Activated T-helper 1 cell treated with anti-CD3 and anti-CD28 coated beads, Interleukin-12 subunit alpha, Interleukin-12 subunit beta, Interleukin-2, Interleukin-4 antibody, amounts not matched to agents 30 ng/mL and 10 ng/mL and 1 ng/mL, durations not matched to agents 14 hours and 24 hours and 36 hours (primary cell): Measurements from ENCODE around the gene CTIF. TPM values are rescaled to one million over a fixed set of nuclear protein-coding genes. Genes with fewer than 3 reads are reported as not detected.

Experiments
- DNase-seq: peaks from one replicate; pipeline ENCODE4 v3.0.0; 2021; ENCODE audit warnings: low spot score
- H3K27ac Mint-ChIP-seq: one replicate; pipeline ENCODE4 v1.8.0; 2021; ENCODE audit warnings: mild to moderate bottlenecking, mixed read lengths
- H3K27me3 Mint-ChIP-seq: one replicate; pipeline ENCODE4 v1.8.0; 2022; ENCODE audit warnings: mild to moderate bottlenecking, moderate library complexity, mixed read lengths; ENCODE audit not compliant: insufficient read depth
- H3K36me3 Mint-ChIP-seq: one replicate; pipeline ENCODE4 v1.8.0; 2021; ENCODE audit warnings: low read depth, mixed read lengths
- H3K4me1 Mint-ChIP-seq: one replicate; pipeline ENCODE4 v1.8.0; 2021; ENCODE audit warnings: low read depth, mixed read lengths
- H3K4me3 Mint-ChIP-seq: one replicate; pipeline ENCODE4 v1.8.0; 2021; ENCODE audit warnings: mild to moderate bottlenecking, moderate library complexity, mixed read lengths
- H3K9me3 Mint-ChIP-seq: one replicate; pipeline ENCODE4 v1.8.0; 2021; ENCODE audit warnings: mixed read lengths
- intact Hi-C: fragments of 100-400 bp; cut with micrococcal nuclease; formaldehyde crosslinking; loops from one replicate; pipeline ENCODE4 v1.15.1; 2024
- total RNA-seq: library from RNA; stranded (reverse); gene quantifications from 2 replicates; pipeline ENCODE4 v1.2.3, GENCODE V29; 2022

CTIF gene
- total RNA-seq, 1 donor from 2014 or later, result 7.2 TPM

GRCh38 chr18:48893608-48894600 is 355.1 kb downstream of the CTIF start:
- no peak for DNase-seq
- no peak overlapping the region for H3K27ac Mint-ChIP-seq

GRCh38 chr18:48894799-48895346 is 356.0 kb downstream of the CTIF start:
- H3K36me3 Mint-ChIP-seq, result peaks cover 4% of the 10 kb centered on the region
- no peak overlapping the region for H3K27ac Mint-ChIP-seq
- no peak for DNase-seq
- H3K9me3 Mint-ChIP-seq, result peaks cover 6% of the 10 kb centered on the region
- H3K27me3 Mint-ChIP-seq, result peaks cover 4% of the 10 kb centered on the region
- intact Hi-C loops, result no loop called here
- peaks cover 22% of the 10 kb centered on the region for H3K4me1 Mint-ChIP-seq
- H3K4me3 Mint-ChIP-seq, result no peak overlapping the region

More at GRCh38 chr18:48893608-48894600, 355.1 kb downstream of the CTIF start:
- H3K4me1 Mint-ChIP-seq, result peaks cover 15% of the 10 kb centered on the region
- no peaks in the 10 kb centered on the region for H3K9me3 Mint-ChIP-seq
- H3K27me3 Mint-ChIP-seq, result peaks cover 4% of the 10 kb centered on the region
- intact Hi-C loops, result no loop called here
- peaks cover 4% of the 10 kb centered on the region for H3K36me3 Mint-ChIP-seq
- no peak overlapping the region for H3K4me3 Mint-ChIP-seq

GRCh38 chr18:48896326-48896874 is 357.6 kb downstream of the CTIF start:
- Mint-ChIP-seq H3K4me3 (no peak overlapping the region), H3K36me3 (peaks cover 4% of the 10 kb centered on the region), H3K4me1 (peaks cover 30% of the 10 kb centered on the region), H3K27me3 (peaks cover 4% of the 10 kb centered on the region), H3K27ac (no peak overlapping the region), H3K9me3 (peaks cover 10% of the 10 kb centered on the region)
- intact Hi-C loops, result loop anchor here (2.0 kb wide), 1 partner anchor 28 kb away; no protein-coding TSS in a partner anchor
- no peak for DNase-seq

GRCh38 chr18:48896875-48897511 is 358.2 kb downstream of the CTIF start:
- Mint-ChIP-seq H3K27me3 (peaks cover 4% of the 10 kb centered on the region), H3K4me3 (no peak overlapping the region), H3K9me3 (peaks cover 10% of the 10 kb centered on the region), H3K4me1 (peaks cover 30% of the 10 kb centered on the region), H3K27ac (no peak overlapping the region), H3K36me3 (peaks cover 6% of the 10 kb centered on the region)
- intact Hi-C loops, result loop anchor here (2.0 kb wide), 1 partner anchor 28 kb away; no protein-coding TSS in a partner anchor
- DNase-seq, result no peak

GRCh38 chr18:48897531-48897930 is 358.7 kb downstream of the CTIF start:
- intact Hi-C loops, result loop anchor here (2.0 kb wide), 1 partner anchor 29 kb away; no protein-coding TSS in a partner anchor
- Mint-ChIP-seq H3K36me3 (peaks cover 6% of the 10 kb centered on the region), H3K27ac (no peak overlapping the region), H3K27me3 (peaks cover 4% of the 10 kb centered on the region), H3K4me3 (no peak overlapping the region), H3K4me1 (peaks cover 30% of the 10 kb centered on the region), H3K9me3 (peaks cover 10% of the 10 kb centered on the region)
- DNase-seq, result no peak

GRCh38 chr18:48898521-48898920 is 359.7 kb downstream of the CTIF start:
- H3K9me3 Mint-ChIP-seq, result peaks cover 10% of the 10 kb centered on the region
- H3K27me3 Mint-ChIP-seq, result peaks cover 4% of the 10 kb centered on the region
- H3K4me1 Mint-ChIP-seq, result peaks cover 30% of the 10 kb centered on the region
- peaks cover 6% of the 10 kb centered on the region for H3K36me3 Mint-ChIP-seq
- DNase-seq, result no peak
- H3K27ac Mint-ChIP-seq, result no peak overlapping the region
- H3K4me3 Mint-ChIP-seq, result no peak overlapping the region
- intact Hi-C loops, result no loop called here

GRCh38 chr18:48899558-48900174 is 360.8 kb downstream of the CTIF start:
- H3K36me3 Mint-ChIP-seq, result peaks cover 10% of the 10 kb centered on the region
- intact Hi-C loops, result no loop called here
- DNase-seq, result no peak
- H3K27me3 Mint-ChIP-seq, result peaks cover 10% of the 10 kb centered on the region
- H3K4me3 Mint-ChIP-seq, result no peak overlapping the region
- H3K27ac Mint-ChIP-seq, result no peak overlapping the region
- peaks cover 30% of the 10 kb centered on the region for H3K4me1 Mint-ChIP-seq
- peaks cover 18% of the 10 kb centered on the region for H3K9me3 Mint-ChIP-seq

- Mint-ChIP-seq H3K4me1 (peaks cover 30% of the 10 kb centered on the region), H3K9me3 (peaks cover 26% of the 10 kb centered on the region), H3K4me3 (no peak overlapping the region), H3K36me3 (peaks cover 10% of the 10 kb centered on the region), H3K27ac (peak overlapping the region; percentile 16), H3K27me3 (peaks cover 12% of the 10 kb centered on the region)
- DNase-seq, result no peak
- intact Hi-C loops, result no loop called here
Measured at GRCh38 chr18:48900469-48900868, 361.6 kb downstream of the CTIF start.

- no peak for DNase-seq
- no peak overlapping the region for H3K27ac Mint-ChIP-seq
- H3K9me3 Mint-ChIP-seq, result peaks cover 27% of the 10 kb centered on the region
- no peak overlapping the region for H3K4me3 Mint-ChIP-seq
- peaks cover 10% of the 10 kb centered on the region for H3K36me3 Mint-ChIP-seq
- peaks cover 12% of the 10 kb centered on the region for H3K27me3 Mint-ChIP-seq
- intact Hi-C loops, result no loop called here
- H3K4me1 Mint-ChIP-seq, result peaks cover 24% of the 10 kb centered on the region
Measured at GRCh38 chr18:48901145-48902022, 362.6 kb downstream of the CTIF start.

- no peak for DNase-seq
- Mint-ChIP-seq H3K36me3 (peaks cover 10% of the 10 kb centered on the region), H3K4me1 (peaks cover 16% of the 10 kb centered on the region), H3K4me3 (no peak overlapping the region), H3K27ac (no peak overlapping the region), H3K27me3 (peaks cover 12% of the 10 kb centered on the region), H3K9me3 (peaks cover 27% of the 10 kb centered on the region)
- intact Hi-C loops, result no loop called here
Measured at GRCh38 chr18:48902023-48902855, 363.4 kb downstream of the CTIF start.
